ENCODE measurements around the gene FAT4. TPM values are rescaled to one million over a fixed set of nuclear protein-coding genes. Genes with fewer than 3 reads are reported as not detected.
A peak's percentile ranks its signal among the peaks of the same experiment; 100 is the strongest.

FAT4 gene
- total RNA-seq, 6 experiments from 2014 or later = 2.8 to 4.6 (median 3.6) TPM

DNA sequence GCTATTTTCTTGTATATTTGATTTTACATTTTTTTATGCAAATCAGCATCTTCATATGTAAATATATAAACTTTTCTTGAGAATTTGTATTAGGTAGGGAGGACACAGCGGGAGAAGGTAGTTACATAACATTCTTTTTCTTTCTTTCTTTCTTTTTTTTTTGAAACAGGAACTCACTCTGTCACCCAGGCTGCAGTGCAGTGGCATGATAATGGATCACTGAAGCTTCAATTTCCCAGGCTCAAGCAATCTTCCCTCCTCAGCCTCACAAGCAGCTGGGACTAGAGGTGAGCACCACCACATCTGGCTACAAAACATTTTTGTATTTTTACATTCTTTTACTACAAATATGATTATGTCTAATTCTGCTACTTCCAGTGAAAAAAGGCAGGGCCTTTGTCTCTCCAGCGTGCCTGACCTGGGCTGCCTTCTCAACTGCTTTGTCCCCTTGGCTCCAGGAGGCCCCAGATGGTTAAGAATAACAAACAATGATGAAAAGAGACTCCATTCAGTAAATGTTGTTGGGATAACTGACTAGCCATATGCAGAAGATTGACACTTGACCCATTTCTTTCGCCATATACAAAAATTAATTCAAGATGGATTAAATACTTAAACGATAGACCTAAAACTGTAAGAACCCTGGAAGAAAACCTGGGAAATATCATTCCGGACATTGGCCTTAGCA is 46.5 kb upstream of the FAT4 start:
- no peak for ATAC-seq
- no peak for DNase-seq
- Histone ChIP-seq H3K9me3 (no peaks in the 10 kb centered on the region), H3K4me3 (no peak overlapping the region), H3K27ac (no peak overlapping the region), H3K4me1 (no peaks in the 10 kb centered on the region), H3K36me3 (no peaks in the 10 kb centered on the region), H3K27me3 (no peaks in the 10 kb centered on the region)
- TF ChIP-seq POLR2A (IDR thresholded peaks at IDR 0.05) = no peak
- TF ChIP-seq CTCF (IDR thresholded peaks at IDR 0.05) = no peak
- WGBS (ENCODE audit: insufficient coverage, low coverage, low lambda C conversion rate, missing lambda C conversion rate) = 58% methylated on average over 5 of the region's 5 CpGs
- intact Hi-C loops (cut with DNase I) = no loop called here

GRCh38 chr4:125276811-125277210 is 37.9 kb upstream of the FAT4 start:
- Histone ChIP-seq H3K27ac (no peak overlapping the region), H3K4me3 (no peak overlapping the region), H3K4me1 (no peaks in the 10 kb centered on the region), H3K9me3 (no peaks in the 10 kb centered on the region), H3K27me3 (no peaks in the 10 kb centered on the region), H3K36me3 (no peaks in the 10 kb centered on the region)
- intact Hi-C loops (cut with DNase I) = no loop called here
- ATAC-seq (no peak), DNase-seq (no peak)
- 100% methylated on average over 1 of the region's 1 CpG for WGBS (ENCODE audit: insufficient coverage, low coverage, low lambda C conversion rate, missing lambda C conversion rate)
- TF ChIP-seq CTCF (IDR thresholded peaks at IDR 0.05) (no peak), POLR2A (IDR thresholded peaks at IDR 0.05) (no peak)

GRCh38 chr4:125277790-125278189 is 37.0 kb upstream of the FAT4 start:
- Histone ChIP-seq H3K27me3 (no peaks in the 10 kb centered on the region), H3K4me3 (no peak overlapping the region), H3K9me3 (no peaks in the 10 kb centered on the region), H3K4me1 (no peaks in the 10 kb centered on the region), H3K27ac (no peak overlapping the region), H3K36me3 (no peaks in the 10 kb centered on the region)
- DNase-seq (no peak), ATAC-seq (no peak)
- WGBS (ENCODE audit: insufficient coverage, low coverage, low lambda C conversion rate, missing lambda C conversion rate) = 50% methylated on average over 3 of the region's 3 CpGs
- no peak for TF ChIP-seq POLR2A (IDR thresholded peaks at IDR 0.05)
- TF ChIP-seq CTCF (IDR thresholded peaks at IDR 0.05) = no peak
- intact Hi-C loops (cut with DNase I) = no loop called here

GRCh38 chr4:125280892-125281403 is 33.8 kb upstream of the FAT4 start:
- no peak overlapping the region for H3K4me3 ChIP-seq
- H3K4me1 ChIP-seq = no peaks in the 10 kb centered on the region
- H3K27me3 ChIP-seq = no peaks in the 10 kb centered on the region
- no peak for TF ChIP-seq CTCF (IDR thresholded peaks at IDR 0.05)
- no peak for TF ChIP-seq POLR2A (IDR thresholded peaks at IDR 0.05)
- H3K9me3 ChIP-seq = peaks cover 0 to 4% (median 0%) of the 10 kb centered on the region in 4 donors
- no peak overlapping the region for H3K27ac ChIP-seq
- ATAC-seq (no peak), DNase-seq (peak in 1 of 3 donors; percentile 50)
- WGBS (ENCODE audit: insufficient coverage, low coverage, low lambda C conversion rate, missing lambda C conversion rate) = 95% methylated on average over 20 of the region's 34 CpGs
- intact Hi-C loops (cut with DNase I) = no loop called here
- H3K36me3 ChIP-seq = no peaks in the 10 kb centered on the region

All from right lobe of liver (tissue), 6 donors.